Measurements from ENCODE around the gene AK1.

DNA sequence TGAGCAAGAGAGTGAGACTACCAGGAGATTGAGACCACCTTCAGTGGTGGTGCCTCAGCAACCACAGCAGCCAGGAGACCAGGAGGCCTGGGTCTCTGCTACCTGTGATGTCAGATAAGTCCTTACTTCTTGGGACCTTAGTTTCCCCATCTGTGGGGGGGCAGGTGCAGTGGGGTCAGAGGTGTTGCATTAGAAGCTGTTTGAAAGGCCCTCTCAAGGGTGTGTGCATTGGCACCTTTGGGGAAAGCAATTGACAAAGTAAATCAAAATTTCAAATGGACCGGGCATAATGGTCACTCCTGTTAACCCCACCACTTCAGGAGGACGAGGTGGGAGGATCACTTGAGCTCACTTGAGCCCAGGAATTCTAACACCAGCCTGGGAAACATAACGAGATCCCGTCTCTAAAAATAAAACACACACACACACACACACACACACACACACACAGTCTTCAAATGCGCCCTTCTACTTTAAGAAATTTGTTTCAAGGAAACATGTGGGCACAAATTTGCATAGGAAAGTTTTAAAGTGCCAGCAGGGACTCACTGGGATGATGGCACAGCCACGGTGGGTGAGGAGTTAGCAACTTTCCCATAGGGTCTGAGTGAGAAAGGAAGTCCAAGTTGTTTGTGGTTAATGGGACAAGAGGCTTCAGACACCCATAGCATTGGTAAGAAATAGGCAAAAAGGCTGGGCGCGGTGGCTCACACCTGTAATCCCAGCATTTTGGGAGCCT is 1.3 kb upstream of the AK1 start:
- TF ChIP-seq, protein P1, sequence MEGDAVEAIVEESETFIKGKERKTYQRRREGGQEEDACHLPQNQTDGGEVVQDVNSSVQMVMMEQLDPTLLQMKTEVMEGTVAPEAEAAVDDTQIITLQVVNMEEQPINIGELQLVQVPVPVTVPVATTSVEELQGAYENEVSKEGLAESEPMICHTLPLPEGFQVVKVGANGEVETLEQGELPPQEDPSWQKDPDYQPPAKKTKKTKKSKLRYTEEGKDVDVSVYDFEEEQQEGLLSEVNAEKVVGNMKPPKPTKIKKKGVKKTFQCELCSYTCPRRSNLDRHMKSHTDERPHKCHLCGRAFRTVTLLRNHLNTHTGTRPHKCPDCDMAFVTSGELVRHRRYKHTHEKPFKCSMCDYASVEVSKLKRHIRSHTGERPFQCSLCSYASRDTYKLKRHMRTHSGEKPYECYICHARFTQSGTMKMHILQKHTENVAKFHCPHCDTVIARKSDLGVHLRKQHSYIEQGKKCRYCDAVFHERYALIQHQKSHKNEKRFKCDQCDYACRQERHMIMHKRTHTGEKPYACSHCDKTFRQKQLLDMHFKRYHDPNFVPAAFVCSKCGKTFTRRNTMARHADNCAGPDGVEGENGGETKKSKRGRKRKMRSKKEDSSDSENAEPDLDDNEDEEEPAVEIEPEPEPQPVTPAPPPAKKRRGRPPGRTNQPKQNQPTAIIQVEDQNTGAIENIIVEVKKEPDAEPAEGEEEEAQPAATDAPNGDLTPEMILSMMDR (IDR thresholded peaks at IDR 0.05): no peak
- TF ChIP-seq SMAD3 (CRISPR knock-in tag; IDR thresholded peaks at IDR 0.05; ENCODE audit: borderline replicate concordance) (no peak), ELF4 (CRISPR knock-in tag; IDR thresholded peaks at IDR 0.05; ENCODE audit: low read depth) (no peak)
